Subcutaneous adipose tissue (tissue), 4 donors: ENCODE measurements around the gene CCSER2. TPM values are rescaled to one million over a fixed set of nuclear protein-coding genes. Genes with fewer than 3 reads are reported as not detected.

Source experiments
- total RNA-seq, 4 donors: library from RNA; depleted of rRNA; stranded (reverse); fragments of >200 nt; gene quantifications; one replicate each; pipeline ENCODE4 v1.1.0, GENCODE V29; 2016
- TF ChIP-seq, protein P1 (sequence below): fragments of 450-650 bp; IDR thresholded peaks from one replicate; pipeline ENCODE4 v1.5.1; 2016; ENCODE audit warnings: low read depth, mild to moderate bottlenecking, control low read depth, antibody characterized with exemption, moderate library complexity

CCSER2 gene
- total RNA-seq, 4 donors from 2014 or later = 43.7 to 63.9 (median 58.1) TPM

DNA sequence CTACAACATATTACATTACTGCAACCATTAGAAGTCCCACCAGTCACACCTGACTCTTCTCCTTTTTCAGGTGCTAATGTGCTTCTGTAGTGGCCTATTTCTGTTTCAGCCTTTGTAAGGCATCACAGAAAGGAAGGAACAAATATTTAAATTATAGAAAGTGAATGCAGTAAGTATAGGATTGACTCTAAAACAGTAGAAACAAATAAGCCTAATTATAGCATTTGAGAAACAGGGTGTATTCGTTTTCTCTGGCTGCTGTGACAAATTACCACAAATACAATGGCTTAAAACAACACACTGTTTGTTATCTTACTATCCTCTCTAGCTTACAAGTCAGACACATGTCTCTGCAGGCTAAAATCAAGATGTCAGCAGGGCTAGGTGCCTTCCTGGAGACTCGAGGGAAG is 69.4 kb downstream of the CCSER2 start:
- TF ChIP-seq, protein P1, sequence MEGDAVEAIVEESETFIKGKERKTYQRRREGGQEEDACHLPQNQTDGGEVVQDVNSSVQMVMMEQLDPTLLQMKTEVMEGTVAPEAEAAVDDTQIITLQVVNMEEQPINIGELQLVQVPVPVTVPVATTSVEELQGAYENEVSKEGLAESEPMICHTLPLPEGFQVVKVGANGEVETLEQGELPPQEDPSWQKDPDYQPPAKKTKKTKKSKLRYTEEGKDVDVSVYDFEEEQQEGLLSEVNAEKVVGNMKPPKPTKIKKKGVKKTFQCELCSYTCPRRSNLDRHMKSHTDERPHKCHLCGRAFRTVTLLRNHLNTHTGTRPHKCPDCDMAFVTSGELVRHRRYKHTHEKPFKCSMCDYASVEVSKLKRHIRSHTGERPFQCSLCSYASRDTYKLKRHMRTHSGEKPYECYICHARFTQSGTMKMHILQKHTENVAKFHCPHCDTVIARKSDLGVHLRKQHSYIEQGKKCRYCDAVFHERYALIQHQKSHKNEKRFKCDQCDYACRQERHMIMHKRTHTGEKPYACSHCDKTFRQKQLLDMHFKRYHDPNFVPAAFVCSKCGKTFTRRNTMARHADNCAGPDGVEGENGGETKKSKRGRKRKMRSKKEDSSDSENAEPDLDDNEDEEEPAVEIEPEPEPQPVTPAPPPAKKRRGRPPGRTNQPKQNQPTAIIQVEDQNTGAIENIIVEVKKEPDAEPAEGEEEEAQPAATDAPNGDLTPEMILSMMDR = no peak

DNA sequence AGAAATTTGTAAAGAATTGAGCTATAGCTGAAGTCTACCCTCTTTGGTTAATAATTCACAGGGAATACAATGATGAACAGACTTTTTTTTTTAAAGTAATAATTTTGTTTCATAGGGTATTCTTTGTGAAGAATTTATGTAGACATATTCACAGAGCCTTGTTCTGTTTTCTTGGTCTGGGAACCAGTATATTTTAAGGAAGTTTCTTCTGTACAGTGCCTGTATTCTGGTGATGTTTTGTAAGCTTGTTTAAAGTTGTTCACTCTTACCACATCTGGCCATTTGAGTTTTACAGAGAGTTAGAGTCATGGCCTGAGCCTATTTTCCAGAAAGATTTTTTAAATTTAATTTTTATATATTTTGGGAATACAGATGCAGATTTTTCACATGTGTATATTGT is 70.3 kb downstream of the CCSER2 start:
- TF ChIP-seq, protein P1 = no peak

DNA sequence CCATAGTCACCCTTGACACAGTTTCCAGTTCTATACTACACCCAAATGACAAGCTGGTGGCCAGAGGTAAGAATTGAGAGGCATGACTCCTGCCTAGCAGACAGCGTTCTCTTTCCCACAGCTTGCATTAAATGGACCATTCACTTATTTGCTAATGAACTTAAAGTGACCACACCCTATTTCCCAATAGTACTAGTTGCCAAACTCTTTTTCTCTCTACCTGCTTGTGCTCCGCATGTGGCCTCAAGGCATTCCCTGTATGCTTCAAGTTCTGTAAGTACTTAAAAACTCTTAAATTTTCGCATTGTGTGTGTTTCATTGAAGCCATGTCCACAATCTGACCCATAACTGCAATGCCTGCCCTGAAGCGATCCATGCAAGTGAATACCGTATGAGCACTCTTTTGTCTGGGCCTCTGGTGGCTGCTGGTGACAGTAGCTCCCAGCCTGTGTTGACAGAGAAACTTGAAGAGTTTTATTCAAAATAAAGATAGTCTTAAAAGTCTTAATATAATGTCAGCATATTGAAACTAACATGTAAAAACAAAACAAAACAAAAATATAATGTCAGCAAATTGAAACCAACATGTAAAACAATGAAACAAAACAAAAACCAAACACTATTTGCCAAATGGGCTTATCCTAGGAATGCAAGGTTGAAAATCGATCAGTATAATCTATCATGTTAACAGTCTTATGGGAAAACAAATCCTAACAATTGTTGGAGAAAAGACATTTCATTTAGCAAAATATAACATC is 73.6 kb downstream of the CCSER2 start:
- TF ChIP-seq, protein P1 = no peak

DNA sequence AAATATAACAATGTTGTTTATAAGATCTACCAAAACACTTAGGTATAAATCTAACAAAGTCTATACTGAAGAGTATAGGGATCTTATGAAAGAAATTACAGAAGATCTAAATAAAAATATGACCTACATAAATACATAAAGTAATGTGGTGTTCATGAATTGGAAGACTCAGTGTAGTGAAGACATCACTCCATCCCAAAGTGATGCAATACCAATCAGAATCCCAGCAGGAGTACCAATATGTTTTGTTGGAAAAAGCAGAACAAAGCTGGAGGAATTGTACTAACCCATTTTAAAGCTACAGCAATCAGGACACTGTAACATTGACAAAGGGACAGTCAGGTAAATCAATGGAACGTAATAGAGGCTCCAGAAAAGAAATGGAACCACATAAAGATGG is 76.4 kb downstream of the CCSER2 start:
- TF ChIP-seq, protein P1 = no peak

GRCh38 chr10:84405662-84406061 is 77.3 kb downstream of the CCSER2 start:
- TF ChIP-seq, protein P1 = no peak

DNA sequence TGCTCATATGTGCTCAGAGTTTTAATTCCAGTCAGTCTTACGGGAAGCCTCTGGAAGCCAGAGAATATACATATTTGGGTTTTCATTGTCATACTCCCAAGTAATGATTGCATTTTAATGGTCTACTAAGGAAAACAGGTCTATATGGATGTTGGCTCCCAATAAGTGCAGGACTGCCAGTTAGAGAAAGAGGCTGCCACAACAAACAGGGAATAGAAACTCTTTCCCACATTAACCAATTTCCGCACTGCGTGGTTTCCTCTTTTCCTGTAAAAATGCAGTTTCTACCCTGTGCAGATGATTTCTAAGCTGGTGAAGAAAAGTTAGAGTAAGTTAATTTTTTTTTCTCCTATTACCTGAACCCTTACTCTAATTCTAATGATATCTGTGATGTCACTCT is 78.2 kb downstream of the CCSER2 start:
- TF ChIP-seq, protein P1 = no peak

DNA sequence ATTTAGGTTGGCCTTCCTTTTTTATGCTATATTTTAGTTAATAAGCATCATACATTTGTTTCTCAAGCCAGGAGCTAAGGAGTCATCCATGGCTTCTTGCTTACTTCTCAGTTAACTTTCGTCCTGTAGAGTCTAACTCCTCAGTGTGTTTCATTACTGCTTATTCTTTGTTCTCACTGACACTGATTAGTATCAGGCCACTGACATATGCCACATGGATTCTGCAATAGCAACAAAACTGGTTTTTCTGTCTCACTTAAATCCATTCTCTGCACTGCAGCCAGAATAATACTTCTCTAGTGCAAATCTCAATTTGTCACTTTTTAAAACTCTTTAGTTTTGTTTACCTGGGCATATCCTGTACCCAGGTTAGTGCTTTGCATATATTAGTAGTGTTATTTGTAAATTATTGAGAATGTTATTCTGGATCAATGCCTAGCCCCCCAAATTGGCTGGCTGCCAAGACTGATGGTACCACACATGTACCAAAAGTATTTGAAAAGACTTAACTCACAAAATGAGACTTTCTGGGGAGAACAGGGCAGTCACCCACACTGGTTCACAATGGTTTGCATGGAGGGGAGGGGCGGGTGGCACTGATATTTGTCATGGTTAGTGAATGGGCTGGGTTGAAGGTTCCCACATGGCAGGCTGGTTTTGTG is 79.1 kb downstream of the CCSER2 start:
- TF ChIP-seq, protein P1 = no peak
